GM12891 (cell line): Measurements from ENCODE around the gene TNS1.

ENCODE experiments used
- PAX5 ChIP-seq: IDR thresholded peaks from 2 replicates; pipeline ENCODE4 v1.6.1; 2011; ENCODE audit warnings: low read length, moderate library complexity, mild to moderate bottlenecking; ENCODE audit not compliant: insufficient read depth, severe bottlenecking
- POLR2A ChIP-seq: IDR thresholded peaks from 2 replicates; pipeline ENCODE4 v1.6.1; 2011; ENCODE audit warnings: low read depth, low read length, control low read depth
- POLR2AphosphoS5 ChIP-seq: IDR thresholded peaks from 2 replicates; pipeline ENCODE4 v1.6.1; 2011; ENCODE audit warnings: low read depth, low read length, control low read depth
- POU2F2 ChIP-seq: IDR thresholded peaks from 2 replicates; pipeline ENCODE4 v1.6.1; 2011; ENCODE audit warnings: low read depth, mild to moderate bottlenecking, control low read depth, low read length, moderate library complexity
- SPI1 ChIP-seq: IDR thresholded peaks from 2 replicates; pipeline ENCODE4 v1.6.1; 2011; ENCODE audit warnings: low read depth, low read length, control low read depth
- TAF1 ChIP-seq: IDR thresholded peaks from 2 replicates; pipeline ENCODE4 v1.6.1; 2011; ENCODE audit warnings: low read depth, low read length, control low read depth

DNA sequence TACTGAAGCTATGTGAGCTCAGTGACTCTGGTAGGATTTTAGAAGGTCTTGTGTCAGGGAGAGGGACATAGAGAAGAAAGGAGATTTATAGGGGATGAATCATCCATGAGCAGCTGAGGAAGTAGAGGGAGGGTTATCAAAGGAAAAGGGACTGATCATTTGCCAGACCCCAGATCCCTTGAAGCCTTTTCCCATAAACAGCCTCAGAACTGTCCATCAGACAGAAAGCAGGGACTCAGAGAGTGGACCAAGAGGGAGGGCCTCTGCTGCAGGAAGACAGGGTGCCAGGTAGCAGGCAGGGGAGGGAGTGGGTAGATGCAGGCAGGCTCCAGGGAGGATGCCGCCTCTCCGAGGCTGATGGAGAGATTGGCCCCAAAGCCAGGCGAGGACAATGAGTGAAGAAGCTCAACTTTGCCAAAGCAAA, 133.9 kb downstream of the TNS1 start:
- no peak for TF ChIP-seq TAF1
- TF ChIP-seq POLR2A: no peak
- TF ChIP-seq POLR2AphosphoS5: no peak
- no peak for TF ChIP-seq POU2F2
- TF ChIP-seq SPI1: no peak
- no peak for TF ChIP-seq PAX5
